Aorta (tissue), 5 donors: Measurements from ENCODE around the gene DDX42. TPM values are rescaled to one million over a fixed set of nuclear protein-coding genes. Genes with fewer than 3 reads are reported as not detected.
"Not testable (repeated sequence)": the region's sequence is repeated elsewhere in the genome, so short reads cannot be mapped to it uniquely, and the experiment has no call there.

Experiments
- ATAC-seq: fragments of 200-7000 bp; cut with Tn5 transposase; one replicate; pipeline ENCODE4 v1.9.1; 2022; ENCODE audit warnings: moderate library complexity; ENCODE audit not compliant: low FRiP score
- DNase-seq, 2 donors: peaks; one replicate each; pipeline ENCODE4 v3.0.0-alpha.2; 2020
- H3K27ac ChIP-seq, 2 donors: one replicate each; pipeline ENCODE4 v1.5.1; 2013; ENCODE audit warnings: low read length in 2 of 2, mild to moderate bottlenecking in 2 of 2, moderate library complexity in 2 of 2, control low read depth in 1 of 2, inconsistent platforms in 1 of 2, low read depth in 1 of 2
- H3K27me3 ChIP-seq, 2 donors: one replicate each; pipeline ENCODE4 v1.6.1; 2013; ENCODE audit warnings: control low read depth in 1 of 2, low read length in 1 of 2, mild to moderate bottlenecking in 1 of 2, moderate library complexity in 1 of 2; ENCODE audit not compliant: insufficient read depth in 2 of 2, control insufficient read depth in 1 of 2
- H3K36me3 ChIP-seq, 2 donors: one replicate each; pipeline ENCODE4 v1.6.1; 2013; ENCODE audit warnings: control low read depth in 1 of 2, low read length in 1 of 2, mild to moderate bottlenecking in 1 of 2; ENCODE audit not compliant: insufficient read depth in 2 of 2, control insufficient read depth in 1 of 2
- H3K4me1 ChIP-seq, 2 donors: one replicate each; pipeline ENCODE4 v1.6.1; 2013; ENCODE audit warnings: low read length in 2 of 2, control low read depth in 1 of 2, mild to moderate bottlenecking in 1 of 2, moderate library complexity in 1 of 2; ENCODE audit not compliant: insufficient read depth in 2 of 2, control insufficient read depth in 1 of 2
- H3K4me3 ChIP-seq, 2 donors: one replicate each; pipeline ENCODE4 v1.5.1; 2013; ENCODE audit warnings: low read length in 2 of 2, control low read depth in 1 of 2, mild to moderate bottlenecking in 1 of 2
- H3K9me3 ChIP-seq: one replicate; pipeline ENCODE4 v1.6.1; 2013; ENCODE audit warnings: mild to moderate bottlenecking, low read length; ENCODE audit not compliant: control insufficient read depth
- WGBS, 2 donors: extraction: QIAGEN DNeasy Blood & Tissue Kit; methylation state at CpG; one replicate each; pipeline ENCODE4 v1.1.7; 2013; 5-methylcytosine and 5-hydroxymethylcytosine counted together
- intact Hi-C, 2 donors: fragments of 100-400 bp; cut with DNase I; formaldehyde crosslinking; loops; one replicate each; pipeline versions ENCODE4 v1.14.2 to v1.15.0; 2022
- polyA plus RNA-seq, 2 donors: library from polyadenylated mRNA; stranded (reverse); fragments of 200-250 nt; gene quantifications; one replicate each; pipeline ENCODE4 v1.2.3, GENCODE V29; 2013
- total RNA-seq, 2 donors: library from RNA; stranded (reverse); fragmentation: NEBNext Ultra II Directional; extraction: Animal tissue kit (Norgen Biotek cat#: 25700); gene quantifications; one replicate each; pipeline ENCODE4 v1.2.1, GENCODE V29; 2021
- donor health status: healthy with polysubstance abuse.
- donor health status: Bipolar disorder and iron deficiency.
- donor health status: DM: no; HTN: no; CAD: no.
- donor health status: DM: no; HTN: no; CAD: no.
- donor health status: DM: yes; HTN: yes; CAD: no.

Gene DDX42
- total and polyA plus RNA-seq, 4 donors: 63.7 to 136 (median 105) TPM

GRCh38 chr17:63786971-63787711 is 13.2 kb downstream of the DDX42 start:
- Histone ChIP-seq H3K9me3 (no peaks in the 10 kb centered on the region), H3K27me3 (no peaks in the 10 kb centered on the region), H3K27ac (no peak overlapping the region), H3K4me3 (no peak overlapping the region), H3K36me3 (peaks cover 0 to 3% of the 10 kb centered on the region in 2 donors), H3K4me1 (no peaks in the 10 kb centered on the region)
- ATAC-seq (no peak), DNase-seq (no peak)
- WGBS, 2 donors: 95% methylated on average over 13 of the region's 13 CpGs
- intact Hi-C loops: no loop called here

- no peak overlapping the region for H3K4me3 ChIP-seq
- H3K9me3 ChIP-seq: no peaks in the 10 kb centered on the region
- no peak for DNase-seq
- no peaks in the 10 kb centered on the region for H3K27me3 ChIP-seq
- WGBS, 2 donors: 87 to 88% methylated on average over 6 of the region's 6 CpGs
- ATAC-seq: no peak
- intact Hi-C loops: no loop called here
- H3K36me3 ChIP-seq: peaks cover 0 to 5% of the 10 kb centered on the region in 2 donors
- H3K4me1 ChIP-seq: no peaks in the 10 kb centered on the region
- H3K27ac ChIP-seq: no peak overlapping the region
Measured at GRCh38 chr17:63790057-63790456, 16.1 kb downstream of the DDX42 start.

DNA sequence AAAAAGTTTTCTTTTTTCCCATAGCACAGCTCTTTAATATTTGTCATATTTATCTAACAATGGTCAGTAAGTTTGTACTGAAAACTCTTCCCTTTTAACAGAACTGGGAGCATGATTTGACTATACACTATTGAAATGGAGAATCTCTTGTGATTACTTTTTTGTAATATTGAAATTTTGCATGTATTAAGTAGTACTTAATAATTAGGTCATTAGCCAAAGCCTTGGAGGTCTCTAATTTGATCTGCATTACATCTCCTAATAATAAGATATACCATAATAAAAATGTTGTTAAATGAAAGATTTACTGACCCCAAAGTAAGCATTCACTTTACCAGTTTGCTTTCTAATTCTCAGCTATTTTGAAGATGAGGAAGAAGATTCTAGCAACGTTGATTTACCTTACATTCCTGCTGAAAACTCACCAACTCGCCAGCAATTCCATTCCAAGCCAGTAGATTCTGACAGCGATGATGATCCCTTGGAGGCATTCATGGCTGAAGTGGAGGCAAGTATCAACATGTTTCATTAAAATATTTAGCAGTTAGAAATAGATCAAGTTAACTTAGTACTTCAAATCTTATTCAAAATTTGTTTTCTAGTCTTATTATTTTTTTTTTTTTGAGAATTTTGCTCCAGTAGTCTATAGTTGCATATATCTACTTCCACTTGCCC is 18.2 kb downstream of the DDX42 start:
- Histone ChIP-seq H3K27ac (no peak overlapping the region), H3K4me3 (no peak overlapping the region), H3K27me3 (no peaks in the 10 kb centered on the region), H3K9me3 (no peaks in the 10 kb centered on the region), H3K4me1 (no peaks in the 10 kb centered on the region), H3K36me3 (peaks cover 0 to 7% of the 10 kb centered on the region in 2 donors)
- intact Hi-C loops: no loop called here
- 76 to 78% methylated on average over 3 of the region's 3 CpGs for WGBS, 2 donors
- DNase-seq: no peak
- ATAC-seq: no peak

DNA sequence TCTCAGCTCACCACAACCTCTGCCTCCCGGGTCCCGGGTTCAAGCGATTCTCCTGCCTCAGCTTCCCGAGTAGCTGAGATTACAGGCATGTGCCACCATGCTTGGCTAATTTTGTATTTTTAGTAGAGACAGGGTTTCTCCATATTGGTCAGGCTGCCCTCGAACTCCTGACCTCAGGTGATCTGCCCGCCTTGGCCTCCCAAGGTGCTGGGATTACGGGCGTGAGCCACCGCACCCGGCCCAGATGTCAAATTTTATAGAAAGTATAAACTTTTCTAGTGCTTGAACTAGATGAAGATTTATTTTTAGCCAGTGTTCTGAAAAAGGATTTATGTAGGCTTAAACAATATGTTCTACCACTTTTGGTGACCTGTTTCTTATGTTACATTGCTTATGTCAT is 22.4 kb downstream of the DDX42 start:
- ATAC-seq, intact Hi-C loops, DNase-seq, H3K27ac ChIP-seq, H3K4me1 ChIP-seq, H3K4me3 ChIP-seq, H3K9me3 ChIP-seq, H3K27me3 ChIP-seq, H3K36me3 ChIP-seq: not testable (repeated sequence)
- 96% methylated on average over 10 of the region's 10 CpGs for WGBS, 2 donors

DNA sequence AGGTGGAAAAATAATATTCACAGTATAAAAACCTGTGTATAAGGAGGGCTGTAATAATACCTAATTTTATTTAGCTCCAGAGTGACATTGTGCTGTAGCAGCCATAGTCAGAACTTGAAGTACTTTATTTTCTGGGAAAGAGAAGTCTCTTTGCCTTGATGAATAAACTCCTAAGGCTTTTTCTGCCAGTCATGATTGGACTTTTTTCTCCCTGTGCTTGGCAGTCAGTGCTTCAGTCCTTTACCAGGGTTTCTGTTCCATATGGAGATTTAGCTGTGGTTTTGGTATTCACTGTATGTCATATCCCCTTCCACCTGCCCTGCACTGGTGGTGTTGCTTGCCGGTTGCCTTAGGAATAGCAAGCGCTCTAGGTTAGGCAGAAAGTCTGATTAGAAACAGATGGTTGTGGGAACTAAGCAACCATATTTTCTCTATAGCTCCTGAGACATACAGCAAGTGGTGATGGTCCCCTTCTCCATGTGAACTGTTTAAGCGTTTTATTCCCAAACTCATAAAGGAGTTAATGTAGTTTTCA is 24.7 kb downstream of the DDX42 start:
- 83 to 89% methylated on average over 3 of the region's 3 CpGs for WGBS, 2 donors
- ATAC-seq (no peak), DNase-seq (no peak)
- Histone ChIP-seq H3K4me3 (no peak overlapping the region), H3K36me3 (peaks cover 8 to 14% of the 10 kb centered on the region in 2 donors), H3K9me3 (no peaks in the 10 kb centered on the region), H3K27ac (no peak overlapping the region), H3K27me3 (no peaks in the 10 kb centered on the region), H3K4me1 (no peaks in the 10 kb centered on the region)
- intact Hi-C loops: no loop called here

GRCh38 chr17:63800783-63801182 is 26.8 kb downstream of the DDX42 start:
- ATAC-seq: no peak
- H3K4me1 ChIP-seq: no peaks in the 10 kb centered on the region
- WGBS, 2 donors: 94 to 95% methylated on average over 1 of the region's 1 CpG
- H3K27me3 ChIP-seq: no peaks in the 10 kb centered on the region
- no peak overlapping the region for H3K27ac ChIP-seq
- no peak for DNase-seq
- no peak overlapping the region for H3K4me3 ChIP-seq
- H3K9me3 ChIP-seq: no peaks in the 10 kb centered on the region
- intact Hi-C loops: no loop called here
- peaks cover 8 to 14% of the 10 kb centered on the region in 2 donors for H3K36me3 ChIP-seq

DNA sequence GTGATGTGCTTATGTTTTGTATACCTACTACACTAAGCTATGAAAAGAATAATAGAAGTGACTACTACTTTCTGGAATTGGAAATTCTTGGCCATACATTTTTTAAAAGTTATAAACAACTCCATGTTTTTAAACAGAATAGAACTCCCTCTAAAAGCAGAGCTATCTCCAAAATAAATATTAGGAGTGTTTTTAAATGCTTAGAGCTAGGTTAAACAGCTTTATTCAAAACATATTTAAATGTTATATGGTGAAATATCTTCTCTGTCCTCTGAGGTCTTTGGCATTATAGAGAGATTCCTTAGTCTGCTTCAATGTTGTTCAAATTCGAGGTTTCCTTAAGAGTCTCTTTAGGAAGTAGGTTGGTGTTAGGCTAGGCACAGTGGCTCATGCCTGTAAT is 30.4 kb downstream of the DDX42 start:
- Histone ChIP-seq H3K27me3 (no peaks in the 10 kb centered on the region), H3K36me3 (peaks cover 6 to 16% of the 10 kb centered on the region in 2 donors), H3K4me1 (no peaks in the 10 kb centered on the region), H3K9me3 (no peaks in the 10 kb centered on the region), H3K27ac (no peak overlapping the region), H3K4me3 (no peak overlapping the region)
- intact Hi-C loops: no loop called here
- DNase-seq (no peak), ATAC-seq (no peak)
- 15 to 24% methylated on average over 1 of the region's 1 CpG for WGBS, 2 donors

GRCh38 chr17:63805591-63805990 is 31.6 kb downstream of the DDX42 start:
- WGBS, 2 donors: 46 to 50% methylated on average over 2 of the region's 2 CpGs
- no peak for ATAC-seq
- H3K4me3 ChIP-seq: no peak overlapping the region
- no peak overlapping the region for H3K27ac ChIP-seq
- no peaks in the 10 kb centered on the region for H3K9me3 ChIP-seq
- peaks cover 6 to 8% of the 10 kb centered on the region in 2 donors for H3K36me3 ChIP-seq
- no peaks in the 10 kb centered on the region for H3K4me1 ChIP-seq
- H3K27me3 ChIP-seq: no peaks in the 10 kb centered on the region
- DNase-seq: no peak
- intact Hi-C loops: no loop called here

- Histone ChIP-seq H3K4me3 (no peak overlapping the region), H3K36me3 (peaks cover 12 to 14% of the 10 kb centered on the region in 2 donors), H3K27ac (no peak overlapping the region), H3K9me3 (no peaks in the 10 kb centered on the region), H3K4me1 (no peaks in the 10 kb centered on the region), H3K27me3 (no peaks in the 10 kb centered on the region)
- no peak for DNase-seq
- 92% methylated on average over 9 of the region's 9 CpGs for WGBS, 2 donors
- intact Hi-C loops: no loop called here
- no peak for ATAC-seq
Measured at GRCh38 chr17:63809970-63810369, 36.0 kb downstream of the DDX42 start.
